Germinal center (tissue), 1 donor: ENCODE measurements around the gene KCTD2.
A peak's percentile ranks its signal among the peaks of the same experiment; 100 is the strongest.

Experiments
- DNase-seq: peaks from one replicate; pipeline ENCODE4 v3.0.0; 2012; ENCODE audit warnings: mixed read lengths, low spot score

KCTD2 gene

GRCh38 chr17:75099881-75100595 lies 53.0 kb downstream of the KCTD2 start:
- no peak for DNase-seq

GRCh38 chr17:75102385-75102821 lies 55.4 kb downstream of the KCTD2 start:
- peak; percentile 70 for DNase-seq

GRCh38 chr17:75103601-75104554 lies 56.9 kb downstream of the KCTD2 start:
- DNase-seq: no peak

- DNase-seq: peak; percentile 60
Measured at GRCh38 chr17:75105126-75106080, 58.4 kb downstream of the KCTD2 start.

GRCh38 chr17:75108193-75108592 lies 61.2 kb downstream of the KCTD2 start:
- no peak for DNase-seq

- peak; percentile 30 for DNase-seq
Measured at GRCh38 chr17:75109046-75109406, 62.0 kb downstream of the KCTD2 start.

GRCh38 chr17:75109407-75110233 lies 62.6 kb downstream of the KCTD2 start, which contains the start of gene ARMC7:
Gene ARMC7, plus strand, starts transcription at chr17:75109969. Its CDS starts 320 bp downstream, at chr17:75110289.
- DNase-seq: peak; percentile 95

- no peak for DNase-seq
Measured at GRCh38 chr17:75110234-75110937, 63.4 kb downstream of the KCTD2 start.

GRCh38 chr17:75111777-75112335 lies 64.8 kb downstream of the KCTD2 start:
- no peak for DNase-seq

GRCh38 chr17:75113798-75114551 lies 67.0 kb downstream of the KCTD2 start:
- DNase-seq: peak; percentile 86

- DNase-seq: peak; percentile 67
Measured at GRCh38 chr17:75114552-75115314, 67.7 kb downstream of the KCTD2 start.
